ENCODE results near the gene SLC38A4. TPM values are rescaled to one million over a fixed set of nuclear protein-coding genes. Genes with fewer than 3 reads are reported as not detected.
"Not testable (repeated sequence)": the region's sequence is repeated elsewhere in the genome, so short reads cannot be mapped to it uniquely, and the experiment has no call there.

SLC38A4 gene
- polyA plus RNA-seq, 2 donors, result 0.95 to 1.9 TPM

DNA sequence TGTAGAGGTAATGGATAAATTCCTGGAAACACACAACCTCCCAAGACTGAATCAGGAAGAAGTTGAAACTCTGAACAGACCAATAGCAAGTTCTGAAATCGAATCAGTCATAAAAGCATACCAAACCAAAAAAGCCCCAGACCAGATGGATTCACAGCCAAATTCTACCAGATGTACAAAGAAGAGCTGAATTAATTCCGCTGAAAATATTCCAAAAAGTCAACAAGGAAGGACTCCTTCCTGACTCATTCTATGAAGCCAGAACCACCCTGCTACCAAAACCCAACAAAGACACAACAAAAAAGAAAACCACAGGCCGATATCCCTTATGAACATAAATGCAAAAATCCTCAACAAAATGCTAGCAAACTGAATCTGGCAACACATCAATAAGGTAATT is 81.5 kb downstream of the SLC38A4 start:
- 72 to 75% methylated on average over 3 of the region's 3 CpGs for WGBS, 2 donors
- Histone ChIP-seq H3K4me1 (ENCODE audit: control insufficient read depth in 2 of 2, insufficient read depth in 2 of 2, low read length in 1 of 2) (no peaks in the 10 kb centered on the region), H3K4me3 (ENCODE audit: low read depth in 1 of 2, low read length in 2 of 2) (no peak overlapping the region), H3K9me3 (ENCODE audit: control insufficient read depth in 2 of 2, insufficient read depth in 1 of 2, low read depth in 1 of 2, low read length in 1 of 2) (peaks cover 0 to 3% of the 10 kb centered on the region in 2 donors), H3K27ac (ENCODE audit: low read depth in 2 of 2, low read length in 1 of 2) (no peak overlapping the region), H3K27me3 (ENCODE audit: control insufficient read depth in 1 of 2, insufficient read depth in 2 of 2, low read length in 2 of 2) (no peaks in the 10 kb centered on the region), H3K36me3 (ENCODE audit: control insufficient read depth in 2 of 2, insufficient read depth in 2 of 2, low read length in 1 of 2) (no peaks in the 10 kb centered on the region)

DNA sequence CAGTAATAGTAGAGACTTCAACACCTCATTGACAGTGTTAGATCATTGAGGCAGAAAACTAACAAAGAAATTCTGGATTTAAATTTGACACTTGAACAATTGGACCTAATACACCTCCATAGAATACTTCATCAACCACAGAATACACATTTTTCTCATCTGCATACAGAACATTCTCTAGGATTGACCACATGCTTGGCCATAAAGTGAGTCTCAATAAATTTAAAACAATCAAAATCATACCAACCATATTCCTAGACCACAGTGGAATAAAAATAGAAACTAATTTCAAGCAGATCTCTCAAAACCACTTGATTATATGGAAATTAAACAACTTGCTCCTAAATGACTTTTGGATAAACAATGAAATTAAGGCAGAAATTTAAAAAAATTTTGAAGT is 82.3 kb downstream of the SLC38A4 start:
- H3K36me3 ChIP-seq (ENCODE audit: control insufficient read depth in 2 of 2, insufficient read depth in 2 of 2, low read length in 1 of 2), result no peaks in the 10 kb centered on the region
- H3K4me1 ChIP-seq (ENCODE audit: control insufficient read depth in 2 of 2, insufficient read depth in 2 of 2, low read length in 1 of 2), result no peaks in the 10 kb centered on the region
- no peaks in the 10 kb centered on the region for H3K27me3 ChIP-seq (ENCODE audit: control insufficient read depth in 1 of 2, insufficient read depth in 2 of 2, low read length in 2 of 2)
- H3K4me3 ChIP-seq (ENCODE audit: low read depth in 1 of 2, low read length in 2 of 2), result no peak overlapping the region
- peaks cover 0 to 3% of the 10 kb centered on the region in 2 donors for H3K9me3 ChIP-seq (ENCODE audit: control insufficient read depth in 2 of 2, insufficient read depth in 1 of 2, low read depth in 1 of 2, low read length in 1 of 2)
- no peak overlapping the region for H3K27ac ChIP-seq (ENCODE audit: low read depth in 2 of 2, low read length in 1 of 2)

DNA sequence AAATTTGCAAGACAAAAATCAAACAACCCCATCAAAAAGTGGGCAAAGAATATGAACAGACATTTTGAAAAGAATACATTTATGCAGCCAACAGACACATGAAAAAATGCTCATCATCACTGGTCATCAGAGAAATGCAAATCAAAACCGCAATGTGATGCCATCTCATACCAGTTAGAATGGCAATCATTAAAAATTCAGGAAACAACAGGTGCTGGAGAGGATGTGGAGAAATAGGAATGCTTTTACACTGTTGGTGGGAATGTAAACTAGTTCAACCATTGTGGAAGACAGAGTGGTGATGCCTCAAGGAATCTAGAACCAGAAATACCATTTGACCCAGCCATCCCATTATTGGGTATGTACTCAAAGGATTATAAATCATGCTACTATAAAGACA is 83.5 kb downstream of the SLC38A4 start:
- H3K27me3 ChIP-seq (ENCODE audit: control insufficient read depth in 1 of 2, insufficient read depth in 2 of 2, low read length in 2 of 2); H3K27ac ChIP-seq (ENCODE audit: low read depth in 2 of 2, low read length in 1 of 2); H3K9me3 ChIP-seq (ENCODE audit: control insufficient read depth in 2 of 2, insufficient read depth in 1 of 2, low read depth in 1 of 2, low read length in 1 of 2); H3K36me3 ChIP-seq (ENCODE audit: control insufficient read depth in 2 of 2, insufficient read depth in 2 of 2, low read length in 1 of 2); H3K4me1 ChIP-seq (ENCODE audit: control insufficient read depth in 2 of 2, insufficient read depth in 2 of 2, low read length in 1 of 2); H3K4me3 ChIP-seq (ENCODE audit: low read depth in 1 of 2, low read length in 2 of 2): not testable (repeated sequence)
- WGBS, 2 donors, result 93 to 94% methylated on average over 1 of the region's 1 CpG

DNA sequence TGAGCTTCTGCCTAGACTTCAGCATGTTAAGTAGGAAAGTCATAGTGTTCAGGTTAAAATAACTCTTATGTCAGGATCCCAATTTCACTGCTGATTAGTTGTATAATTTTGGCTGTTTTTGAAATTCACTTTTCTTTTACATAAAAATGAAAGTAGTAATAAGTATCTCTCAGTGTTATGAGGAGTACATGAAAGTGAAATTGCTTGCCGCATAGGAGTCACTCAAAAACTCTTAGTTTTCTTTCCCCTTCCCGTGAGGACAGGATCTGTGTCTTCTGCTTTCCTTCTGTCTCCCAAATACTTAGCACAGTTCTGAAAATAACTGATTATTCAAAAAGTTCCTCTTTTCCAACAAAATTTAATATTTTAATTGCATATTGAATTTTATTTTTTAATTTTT is 100.5 kb downstream of the SLC38A4 start:
- WGBS, 2 donors, result 84 to 92% methylated on average over 2 of the region's 2 CpGs
- Histone ChIP-seq H3K27ac (ENCODE audit: low read depth in 2 of 2, low read length in 1 of 2) (no peak overlapping the region), H3K36me3 (ENCODE audit: control insufficient read depth in 2 of 2, insufficient read depth in 2 of 2, low read length in 1 of 2) (no peaks in the 10 kb centered on the region), H3K9me3 (ENCODE audit: control insufficient read depth in 2 of 2, insufficient read depth in 1 of 2, low read depth in 1 of 2, low read length in 1 of 2) (no peaks in the 10 kb centered on the region), H3K4me1 (ENCODE audit: control insufficient read depth in 2 of 2, insufficient read depth in 2 of 2, low read length in 1 of 2) (no peaks in the 10 kb centered on the region), H3K27me3 (ENCODE audit: control insufficient read depth in 1 of 2, insufficient read depth in 2 of 2, low read length in 2 of 2) (no peaks in the 10 kb centered on the region), H3K4me3 (ENCODE audit: low read depth in 1 of 2, low read length in 2 of 2) (no peak overlapping the region)

DNA sequence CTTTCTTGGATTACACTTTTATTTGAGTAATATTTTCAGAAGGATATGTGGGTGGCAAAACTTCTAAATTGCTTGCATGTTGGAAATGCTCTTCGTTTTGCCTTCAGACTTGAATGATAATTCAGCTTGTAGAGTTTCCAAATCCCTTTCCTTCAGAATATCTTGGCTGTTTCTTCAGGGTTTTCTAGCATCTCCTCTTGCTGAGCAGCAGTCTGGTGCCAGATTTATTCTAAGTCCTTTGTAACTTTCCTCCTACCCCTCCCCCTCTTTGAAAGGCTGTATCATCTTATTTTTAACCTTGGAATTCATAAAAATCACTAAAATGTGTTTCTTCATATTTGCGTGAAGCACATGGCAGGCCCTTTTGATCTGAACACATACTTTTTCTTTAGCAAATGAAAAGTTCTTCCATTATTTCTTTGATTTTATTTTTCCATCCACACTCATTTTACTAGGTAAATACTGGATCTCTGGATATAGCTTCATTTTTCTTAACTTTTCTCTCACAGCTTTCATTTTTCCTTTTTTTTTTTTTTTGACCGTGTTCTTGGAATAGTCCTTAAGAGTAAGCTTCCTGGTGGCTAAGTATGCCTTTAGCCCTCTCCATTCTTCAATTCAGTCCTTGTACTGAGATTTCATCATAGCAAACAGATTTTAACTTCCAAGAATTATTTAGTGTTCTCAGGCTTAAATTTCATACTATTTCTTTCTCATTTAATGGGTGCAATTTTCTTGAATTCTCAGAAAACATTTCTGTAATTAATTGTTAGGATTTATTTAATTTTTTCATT is 102.0 kb downstream of the SLC38A4 start:
- no peaks in the 10 kb centered on the region for H3K36me3 ChIP-seq (ENCODE audit: control insufficient read depth in 2 of 2, insufficient read depth in 2 of 2, low read length in 1 of 2)
- 55 to 63% methylated on average over 3 of the region's 3 CpGs for WGBS, 2 donors
- no peaks in the 10 kb centered on the region for H3K9me3 ChIP-seq (ENCODE audit: control insufficient read depth in 2 of 2, insufficient read depth in 1 of 2, low read depth in 1 of 2, low read length in 1 of 2)
- H3K4me3 ChIP-seq (ENCODE audit: low read depth in 1 of 2, low read length in 2 of 2), result no peak overlapping the region
- no peaks in the 10 kb centered on the region for H3K27me3 ChIP-seq (ENCODE audit: control insufficient read depth in 1 of 2, insufficient read depth in 2 of 2, low read length in 2 of 2)
- H3K4me1 ChIP-seq (ENCODE audit: control insufficient read depth in 2 of 2, insufficient read depth in 2 of 2, low read length in 1 of 2), result no peaks in the 10 kb centered on the region
- H3K27ac ChIP-seq (ENCODE audit: low read depth in 2 of 2, low read length in 1 of 2), result no peak overlapping the region

DNA sequence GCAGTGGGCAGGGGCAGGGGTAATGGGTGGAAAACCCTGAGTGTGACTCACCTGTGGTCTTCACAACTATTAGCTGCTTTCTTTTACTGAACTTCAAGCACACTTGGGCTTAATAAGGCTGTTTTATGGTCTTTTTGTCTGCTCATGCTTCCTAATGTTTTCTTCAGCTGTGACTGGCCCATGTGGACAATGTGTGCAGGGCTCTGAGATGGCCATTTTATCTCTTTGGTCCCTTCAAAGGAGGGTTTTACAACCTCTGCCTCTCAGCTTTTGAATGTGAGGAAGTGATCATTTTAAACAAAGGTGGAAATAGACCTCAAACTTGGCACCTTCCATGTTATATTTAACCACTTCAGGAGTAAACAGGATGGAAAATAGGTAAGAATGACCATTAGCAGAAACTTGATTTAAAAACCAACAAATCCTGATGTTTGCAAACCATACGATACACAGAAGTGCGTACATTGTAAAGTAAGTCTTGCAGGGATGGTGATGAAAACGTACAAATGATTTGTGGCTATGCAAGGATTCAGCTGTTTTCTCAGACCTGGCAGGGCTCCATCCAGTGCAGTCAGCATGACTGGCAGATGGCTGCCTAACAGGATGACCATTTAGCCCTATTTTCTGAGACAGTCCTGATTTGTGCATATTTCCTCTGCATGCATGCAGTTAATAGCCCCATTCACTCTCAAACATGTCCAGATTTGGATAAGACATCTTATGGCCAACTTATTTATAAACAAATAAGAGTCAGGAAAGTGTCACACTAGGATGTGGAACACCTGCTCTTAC is 103.2 kb downstream of the SLC38A4 start:
- no peak overlapping the region for H3K4me3 ChIP-seq (ENCODE audit: low read depth in 1 of 2, low read length in 2 of 2)
- 74 to 85% methylated on average over 3 of the region's 3 CpGs for WGBS, 2 donors
- H3K9me3 ChIP-seq (ENCODE audit: control insufficient read depth in 2 of 2, insufficient read depth in 1 of 2, low read depth in 1 of 2, low read length in 1 of 2), result no peaks in the 10 kb centered on the region
- no peaks in the 10 kb centered on the region for H3K4me1 ChIP-seq (ENCODE audit: control insufficient read depth in 2 of 2, insufficient read depth in 2 of 2, low read length in 1 of 2)
- H3K27ac ChIP-seq (ENCODE audit: low read depth in 2 of 2, low read length in 1 of 2), result no peak overlapping the region
- no peaks in the 10 kb centered on the region for H3K27me3 ChIP-seq (ENCODE audit: control insufficient read depth in 1 of 2, insufficient read depth in 2 of 2, low read length in 2 of 2)
- H3K36me3 ChIP-seq (ENCODE audit: control insufficient read depth in 2 of 2, insufficient read depth in 2 of 2, low read length in 1 of 2), result no peaks in the 10 kb centered on the region

DNA sequence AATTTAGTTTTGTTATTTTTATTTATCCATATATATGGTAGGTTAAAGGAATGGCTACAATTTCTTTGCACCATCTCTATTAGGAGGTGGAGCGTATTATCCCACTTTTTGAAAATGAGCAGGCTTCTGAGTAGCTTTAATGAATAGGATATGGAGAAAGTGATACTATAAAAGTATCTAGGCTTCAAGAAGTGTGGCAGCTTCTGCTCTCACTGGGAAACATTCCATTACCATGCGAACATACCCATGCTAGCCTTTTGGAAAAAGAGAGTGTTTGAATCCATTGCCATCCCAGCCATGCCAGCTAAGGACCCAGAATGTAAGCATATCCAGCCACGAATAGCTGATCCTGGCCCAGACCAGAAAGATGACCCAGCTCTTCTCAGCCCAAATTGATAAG is 107.3 kb downstream of the SLC38A4 start:
- 94 to 96% methylated on average over 3 of the region's 3 CpGs for WGBS, 2 donors
- peaks cover 0 to 2% of the 10 kb centered on the region in 2 donors for H3K9me3 ChIP-seq (ENCODE audit: control insufficient read depth in 2 of 2, insufficient read depth in 1 of 2, low read depth in 1 of 2, low read length in 1 of 2)
- no peaks in the 10 kb centered on the region for H3K36me3 ChIP-seq (ENCODE audit: control insufficient read depth in 2 of 2, insufficient read depth in 2 of 2, low read length in 1 of 2)
- no peaks in the 10 kb centered on the region for H3K27me3 ChIP-seq (ENCODE audit: control insufficient read depth in 1 of 2, insufficient read depth in 2 of 2, low read length in 2 of 2)
- no peak overlapping the region for H3K27ac ChIP-seq (ENCODE audit: low read depth in 2 of 2, low read length in 1 of 2)
- no peaks in the 10 kb centered on the region for H3K4me1 ChIP-seq (ENCODE audit: control insufficient read depth in 2 of 2, insufficient read depth in 2 of 2, low read length in 1 of 2)
- no peak overlapping the region for H3K4me3 ChIP-seq (ENCODE audit: low read depth in 1 of 2, low read length in 2 of 2)

DNA sequence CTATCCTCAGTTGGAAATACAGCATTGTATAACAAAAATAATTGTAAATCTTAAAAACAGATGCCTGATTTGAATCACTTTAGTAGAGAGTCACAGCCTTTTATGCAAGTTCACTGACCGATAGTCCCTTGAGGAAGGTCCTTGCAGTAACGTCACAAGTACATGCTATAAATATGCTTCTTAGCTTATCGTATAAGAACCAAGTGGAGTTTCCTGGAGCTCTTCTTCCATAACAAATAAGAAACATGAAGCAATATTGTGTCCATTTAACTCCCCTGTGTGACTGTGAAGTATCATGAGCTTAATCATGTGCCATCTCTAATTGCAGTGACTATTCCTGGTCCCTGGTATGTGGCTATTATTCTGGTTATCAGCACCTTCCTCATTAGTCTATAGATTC is 107.9 kb downstream of the SLC38A4 start:
- H3K27ac ChIP-seq (ENCODE audit: low read depth in 2 of 2, low read length in 1 of 2), result no peak overlapping the region
- peaks cover 0 to 2% of the 10 kb centered on the region in 2 donors for H3K9me3 ChIP-seq (ENCODE audit: control insufficient read depth in 2 of 2, insufficient read depth in 1 of 2, low read depth in 1 of 2, low read length in 1 of 2)
- no peaks in the 10 kb centered on the region for H3K27me3 ChIP-seq (ENCODE audit: control insufficient read depth in 1 of 2, insufficient read depth in 2 of 2, low read length in 2 of 2)
- H3K4me1 ChIP-seq (ENCODE audit: control insufficient read depth in 2 of 2, insufficient read depth in 2 of 2, low read length in 1 of 2), result no peaks in the 10 kb centered on the region
- 80 to 83% methylated on average over 3 of the region's 3 CpGs for WGBS, 2 donors
- no peaks in the 10 kb centered on the region for H3K36me3 ChIP-seq (ENCODE audit: control insufficient read depth in 2 of 2, insufficient read depth in 2 of 2, low read length in 1 of 2)
- no peak overlapping the region for H3K4me3 ChIP-seq (ENCODE audit: low read depth in 1 of 2, low read length in 2 of 2)

DNA sequence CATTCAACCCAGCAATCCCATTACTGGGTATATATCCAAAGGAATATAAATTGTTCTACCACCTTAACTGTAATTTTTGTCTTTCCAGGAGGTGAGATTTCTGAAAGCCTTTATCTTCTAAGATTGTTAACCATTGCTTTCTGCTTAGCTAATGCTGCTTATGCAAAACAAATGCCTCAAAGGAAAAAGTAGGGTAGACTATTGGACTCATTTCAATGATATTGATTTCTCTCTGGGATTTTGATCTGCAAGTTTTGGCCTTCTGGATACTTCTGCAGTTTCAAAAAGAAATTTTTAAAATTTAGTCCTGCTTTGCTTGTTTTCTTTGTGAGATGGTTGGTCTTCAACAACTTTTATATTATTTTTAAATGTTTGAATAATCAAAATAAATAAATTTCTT is 108.6 kb downstream of the SLC38A4 start:
- no peaks in the 10 kb centered on the region for H3K27me3 ChIP-seq (ENCODE audit: control insufficient read depth in 1 of 2, insufficient read depth in 2 of 2, low read length in 2 of 2)
- no peak overlapping the region for H3K4me3 ChIP-seq (ENCODE audit: low read depth in 1 of 2, low read length in 2 of 2)
- H3K27ac ChIP-seq (ENCODE audit: low read depth in 2 of 2, low read length in 1 of 2), result no peak overlapping the region
- peaks cover 0 to 2% of the 10 kb centered on the region in 2 donors for H3K9me3 ChIP-seq (ENCODE audit: control insufficient read depth in 2 of 2, insufficient read depth in 1 of 2, low read depth in 1 of 2, low read length in 1 of 2)
- no peaks in the 10 kb centered on the region for H3K4me1 ChIP-seq (ENCODE audit: control insufficient read depth in 2 of 2, insufficient read depth in 2 of 2, low read length in 1 of 2)
- no peaks in the 10 kb centered on the region for H3K36me3 ChIP-seq (ENCODE audit: control insufficient read depth in 2 of 2, insufficient read depth in 2 of 2, low read length in 1 of 2)
